Liver (tissue), 3 donors: ENCODE measurements around the gene CRYGS.

Experiments
- RAD21 ChIP-seq, 2 donors: IDR thresholded peaks; 2 replicates each; pipeline ENCODE4 v1.6.1; 2016; ENCODE audit warnings: antibody characterized with exemption in 2 of 2, mild to moderate bottlenecking in 2 of 2
- TF ChIP-seq, protein P1 (sequence below): fragments of 150-350 bp; IDR thresholded peaks from 2 replicates; pipeline ENCODE4 v1.5.1; 2017; ENCODE audit warnings: improper control_type of control experiment, low read depth, low read length; ENCODE audit not compliant: missing input control
- TF ChIP-seq, protein P2 (sequence below): IDR thresholded peaks from 2 replicates; pipeline ENCODE4 v1.6.1; 2016; ENCODE audit warnings: antibody characterized with exemption, mild to moderate bottlenecking
- TF ChIP-seq, protein P3 (sequence below): IDR thresholded peaks from 2 replicates; pipeline ENCODE4 v1.6.1; 2016; ENCODE audit warnings: antibody characterized with exemption
- TF ChIP-seq, protein P4 (sequence below): IDR thresholded peaks from 2 replicates; pipeline ENCODE4 v1.6.1; 2016; ENCODE audit warnings: antibody characterized with exemption
- donor health status: healthy.
- donor health status: healthy.

DNA sequence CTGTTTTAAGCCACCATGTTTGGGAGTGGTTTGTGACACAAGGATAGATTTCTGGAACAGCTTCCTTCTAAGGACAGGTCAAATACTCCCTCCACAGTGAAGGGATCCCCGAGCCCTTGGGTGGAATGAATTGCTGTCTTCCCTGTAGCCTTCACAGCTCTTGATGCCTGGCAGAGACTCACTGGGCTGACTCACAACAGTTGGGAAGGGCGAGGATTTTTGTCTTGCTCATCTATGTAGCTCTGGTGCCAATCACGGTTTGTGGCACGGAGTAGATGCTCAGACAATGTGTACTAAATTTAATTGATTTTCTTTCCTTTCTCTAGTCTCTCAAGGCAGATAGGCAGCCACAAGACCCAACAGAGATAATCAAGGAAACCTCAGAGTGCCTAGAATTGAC lies 27.0 kb downstream of the CRYGS start:
- TF ChIP-seq, protein P1, sequence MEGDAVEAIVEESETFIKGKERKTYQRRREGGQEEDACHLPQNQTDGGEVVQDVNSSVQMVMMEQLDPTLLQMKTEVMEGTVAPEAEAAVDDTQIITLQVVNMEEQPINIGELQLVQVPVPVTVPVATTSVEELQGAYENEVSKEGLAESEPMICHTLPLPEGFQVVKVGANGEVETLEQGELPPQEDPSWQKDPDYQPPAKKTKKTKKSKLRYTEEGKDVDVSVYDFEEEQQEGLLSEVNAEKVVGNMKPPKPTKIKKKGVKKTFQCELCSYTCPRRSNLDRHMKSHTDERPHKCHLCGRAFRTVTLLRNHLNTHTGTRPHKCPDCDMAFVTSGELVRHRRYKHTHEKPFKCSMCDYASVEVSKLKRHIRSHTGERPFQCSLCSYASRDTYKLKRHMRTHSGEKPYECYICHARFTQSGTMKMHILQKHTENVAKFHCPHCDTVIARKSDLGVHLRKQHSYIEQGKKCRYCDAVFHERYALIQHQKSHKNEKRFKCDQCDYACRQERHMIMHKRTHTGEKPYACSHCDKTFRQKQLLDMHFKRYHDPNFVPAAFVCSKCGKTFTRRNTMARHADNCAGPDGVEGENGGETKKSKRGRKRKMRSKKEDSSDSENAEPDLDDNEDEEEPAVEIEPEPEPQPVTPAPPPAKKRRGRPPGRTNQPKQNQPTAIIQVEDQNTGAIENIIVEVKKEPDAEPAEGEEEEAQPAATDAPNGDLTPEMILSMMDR, result no peak
- TF ChIP-seq, protein P2, sequence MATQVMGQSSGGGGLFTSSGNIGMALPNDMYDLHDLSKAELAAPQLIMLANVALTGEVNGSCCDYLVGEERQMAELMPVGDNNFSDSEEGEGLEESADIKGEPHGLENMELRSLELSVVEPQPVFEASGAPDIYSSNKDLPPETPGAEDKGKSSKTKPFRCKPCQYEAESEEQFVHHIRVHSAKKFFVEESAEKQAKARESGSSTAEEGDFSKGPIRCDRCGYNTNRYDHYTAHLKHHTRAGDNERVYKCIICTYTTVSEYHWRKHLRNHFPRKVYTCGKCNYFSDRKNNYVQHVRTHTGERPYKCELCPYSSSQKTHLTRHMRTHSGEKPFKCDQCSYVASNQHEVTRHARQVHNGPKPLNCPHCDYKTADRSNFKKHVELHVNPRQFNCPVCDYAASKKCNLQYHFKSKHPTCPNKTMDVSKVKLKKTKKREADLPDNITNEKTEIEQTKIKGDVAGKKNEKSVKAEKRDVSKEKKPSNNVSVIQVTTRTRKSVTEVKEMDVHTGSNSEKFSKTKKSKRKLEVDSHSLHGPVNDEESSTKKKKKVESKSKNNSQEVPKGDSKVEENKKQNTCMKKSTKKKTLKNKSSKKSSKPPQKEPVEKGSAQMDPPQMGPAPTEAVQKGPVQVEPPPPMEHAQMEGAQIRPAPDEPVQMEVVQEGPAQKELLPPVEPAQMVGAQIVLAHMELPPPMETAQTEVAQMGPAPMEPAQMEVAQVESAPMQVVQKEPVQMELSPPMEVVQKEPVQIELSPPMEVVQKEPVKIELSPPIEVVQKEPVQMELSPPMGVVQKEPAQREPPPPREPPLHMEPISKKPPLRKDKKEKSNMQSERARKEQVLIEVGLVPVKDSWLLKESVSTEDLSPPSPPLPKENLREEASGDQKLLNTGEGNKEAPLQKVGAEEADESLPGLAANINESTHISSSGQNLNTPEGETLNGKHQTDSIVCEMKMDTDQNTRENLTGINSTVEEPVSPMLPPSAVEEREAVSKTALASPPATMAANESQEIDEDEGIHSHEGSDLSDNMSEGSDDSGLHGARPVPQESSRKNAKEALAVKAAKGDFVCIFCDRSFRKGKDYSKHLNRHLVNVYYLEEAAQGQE, result no peak
- TF ChIP-seq, protein P3, sequence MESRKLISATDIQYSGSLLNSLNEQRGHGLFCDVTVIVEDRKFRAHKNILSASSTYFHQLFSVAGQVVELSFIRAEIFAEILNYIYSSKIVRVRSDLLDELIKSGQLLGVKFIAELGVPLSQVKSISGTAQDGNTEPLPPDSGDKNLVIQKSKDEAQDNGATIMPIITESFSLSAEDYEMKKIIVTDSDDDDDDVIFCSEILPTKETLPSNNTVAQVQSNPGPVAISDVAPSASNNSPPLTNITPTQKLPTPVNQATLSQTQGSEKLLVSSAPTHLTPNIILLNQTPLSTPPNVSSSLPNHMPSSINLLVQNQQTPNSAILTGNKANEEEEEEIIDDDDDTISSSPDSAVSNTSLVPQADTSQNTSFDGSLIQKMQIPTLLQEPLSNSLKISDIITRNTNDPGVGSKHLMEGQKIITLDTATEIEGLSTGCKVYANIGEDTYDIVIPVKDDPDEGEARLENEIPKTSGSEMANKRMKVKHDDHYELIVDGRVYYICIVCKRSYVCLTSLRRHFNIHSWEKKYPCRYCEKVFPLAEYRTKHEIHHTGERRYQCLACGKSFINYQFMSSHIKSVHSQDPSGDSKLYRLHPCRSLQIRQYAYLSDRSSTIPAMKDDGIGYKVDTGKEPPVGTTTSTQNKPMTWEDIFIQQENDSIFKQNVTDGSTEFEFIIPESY, result no peak
- TF ChIP-seq, protein P4, sequence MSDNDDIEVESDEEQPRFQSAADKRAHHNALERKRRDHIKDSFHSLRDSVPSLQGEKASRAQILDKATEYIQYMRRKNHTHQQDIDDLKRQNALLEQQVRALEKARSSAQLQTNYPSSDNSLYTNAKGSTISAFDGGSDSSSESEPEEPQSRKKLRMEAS, result no peak
- TF ChIP-seq RAD21 (IDR thresholded peaks at IDR 0.05), result no peak
